Astrocyte of the spinal cord (primary cell): Measurements from ENCODE around the gene TMEM11.

Experiments used
- DNase-seq: peaks from one replicate; pipeline ENCODE4 v3.0.0; 2011; ENCODE audit warnings: low read depth, low spot score
- H3K4me3 ChIP-seq: 2 replicates; pipeline ENCODE4 v1.5.1; 2011; ENCODE audit warnings: low read depth, mild to moderate bottlenecking, low read length, moderate library complexity
- in situ Hi-C: cut with HindIII; loops from 2 replicates; pipeline ENCODE4 v1.10.0; 2017; ENCODE audit warnings: low sequenced_read_pairs
- TF ChIP-seq, protein P1 (sequence below): IDR thresholded peaks from 2 replicates; pipeline ENCODE4 v1.5.1; 2012; ENCODE audit warnings: low read depth, mild to moderate bottlenecking, low read length, inconsistent platforms

TMEM11 gene, protein sequence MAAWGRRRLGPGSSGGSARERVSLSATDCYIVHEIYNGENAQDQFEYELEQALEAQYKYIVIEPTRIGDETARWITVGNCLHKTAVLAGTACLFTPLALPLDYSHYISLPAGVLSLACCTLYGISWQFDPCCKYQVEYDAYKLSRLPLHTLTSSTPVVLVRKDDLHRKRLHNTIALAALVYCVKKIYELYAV

DNA sequence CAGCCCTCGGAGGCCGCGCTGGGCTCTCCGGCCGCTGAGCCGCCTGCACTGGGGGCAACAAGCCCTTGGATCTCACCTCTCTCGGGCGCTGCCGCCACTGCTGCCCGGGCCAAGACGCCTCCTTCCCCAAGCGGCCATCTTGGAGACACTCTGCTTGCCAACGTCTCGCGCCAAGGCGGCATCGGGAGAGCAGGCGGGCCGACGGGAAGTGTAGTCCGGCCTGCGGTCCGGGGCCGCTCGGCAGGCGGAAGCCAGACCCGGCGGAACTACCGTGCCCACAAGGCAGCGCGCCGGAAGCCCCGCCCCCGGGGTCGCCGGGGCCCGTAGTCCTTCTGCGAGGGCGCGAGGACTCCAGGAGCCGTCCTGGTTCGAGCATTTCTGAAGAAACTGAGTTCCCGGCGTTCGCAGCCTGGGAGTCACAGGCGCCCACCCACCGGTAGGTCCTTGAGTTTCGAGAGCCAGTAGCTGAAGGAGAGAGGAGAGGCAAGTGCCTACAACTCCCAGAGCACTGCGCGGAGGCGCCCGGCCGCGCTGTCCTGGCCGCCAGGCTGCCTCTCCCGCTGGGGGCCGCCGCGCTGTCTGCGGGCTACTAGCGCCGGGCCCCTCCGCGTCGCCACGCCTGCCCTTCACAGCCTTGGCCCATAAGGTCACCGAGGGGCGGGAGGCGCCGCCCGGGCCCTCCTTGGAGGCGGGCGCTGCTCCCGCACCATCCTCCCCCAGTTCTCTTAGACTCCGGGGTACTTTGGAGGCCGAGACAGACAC lies at the start of gene TMEM11:
TSS of gene TMEM11 (minus strand) at position 147 of the 762 bp plus-strand sequence. CDS start at position 138, 9 bp downstream.
- peak; percentile 96 for DNase-seq
- in situ Hi-C loops = no loop called here
- TF ChIP-seq, protein P1, sequence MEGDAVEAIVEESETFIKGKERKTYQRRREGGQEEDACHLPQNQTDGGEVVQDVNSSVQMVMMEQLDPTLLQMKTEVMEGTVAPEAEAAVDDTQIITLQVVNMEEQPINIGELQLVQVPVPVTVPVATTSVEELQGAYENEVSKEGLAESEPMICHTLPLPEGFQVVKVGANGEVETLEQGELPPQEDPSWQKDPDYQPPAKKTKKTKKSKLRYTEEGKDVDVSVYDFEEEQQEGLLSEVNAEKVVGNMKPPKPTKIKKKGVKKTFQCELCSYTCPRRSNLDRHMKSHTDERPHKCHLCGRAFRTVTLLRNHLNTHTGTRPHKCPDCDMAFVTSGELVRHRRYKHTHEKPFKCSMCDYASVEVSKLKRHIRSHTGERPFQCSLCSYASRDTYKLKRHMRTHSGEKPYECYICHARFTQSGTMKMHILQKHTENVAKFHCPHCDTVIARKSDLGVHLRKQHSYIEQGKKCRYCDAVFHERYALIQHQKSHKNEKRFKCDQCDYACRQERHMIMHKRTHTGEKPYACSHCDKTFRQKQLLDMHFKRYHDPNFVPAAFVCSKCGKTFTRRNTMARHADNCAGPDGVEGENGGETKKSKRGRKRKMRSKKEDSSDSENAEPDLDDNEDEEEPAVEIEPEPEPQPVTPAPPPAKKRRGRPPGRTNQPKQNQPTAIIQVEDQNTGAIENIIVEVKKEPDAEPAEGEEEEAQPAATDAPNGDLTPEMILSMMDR = peak; percentile 0
- peak within 1 kb of the TSS; percentile 99 for H3K4me3 ChIP-seq

DNA sequence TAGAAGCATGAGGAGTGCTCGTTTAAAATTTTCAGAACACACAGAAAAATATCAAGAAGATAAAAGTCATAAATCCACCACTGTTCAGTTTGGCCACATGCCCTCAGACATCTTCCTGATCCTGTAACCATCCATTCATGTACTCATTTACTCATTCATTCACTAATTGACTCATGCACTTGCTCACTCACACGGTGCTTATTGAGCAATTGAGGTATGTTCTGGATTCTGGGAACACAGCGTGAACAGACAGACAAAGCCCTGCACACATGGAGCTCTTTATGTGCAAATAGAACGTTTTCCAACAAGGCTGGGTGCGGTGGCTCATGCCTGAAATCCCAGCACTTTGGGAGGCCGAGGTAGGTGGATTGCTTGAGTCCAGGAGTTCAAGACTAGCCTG lies 49.4 kb upstream of the TMEM11 start:
- H3K4me3 ChIP-seq = no peak overlapping the region
- DNase-seq = no peak
- in situ Hi-C loops = no loop called here
- TF ChIP-seq, protein P1 = no peak

DNA sequence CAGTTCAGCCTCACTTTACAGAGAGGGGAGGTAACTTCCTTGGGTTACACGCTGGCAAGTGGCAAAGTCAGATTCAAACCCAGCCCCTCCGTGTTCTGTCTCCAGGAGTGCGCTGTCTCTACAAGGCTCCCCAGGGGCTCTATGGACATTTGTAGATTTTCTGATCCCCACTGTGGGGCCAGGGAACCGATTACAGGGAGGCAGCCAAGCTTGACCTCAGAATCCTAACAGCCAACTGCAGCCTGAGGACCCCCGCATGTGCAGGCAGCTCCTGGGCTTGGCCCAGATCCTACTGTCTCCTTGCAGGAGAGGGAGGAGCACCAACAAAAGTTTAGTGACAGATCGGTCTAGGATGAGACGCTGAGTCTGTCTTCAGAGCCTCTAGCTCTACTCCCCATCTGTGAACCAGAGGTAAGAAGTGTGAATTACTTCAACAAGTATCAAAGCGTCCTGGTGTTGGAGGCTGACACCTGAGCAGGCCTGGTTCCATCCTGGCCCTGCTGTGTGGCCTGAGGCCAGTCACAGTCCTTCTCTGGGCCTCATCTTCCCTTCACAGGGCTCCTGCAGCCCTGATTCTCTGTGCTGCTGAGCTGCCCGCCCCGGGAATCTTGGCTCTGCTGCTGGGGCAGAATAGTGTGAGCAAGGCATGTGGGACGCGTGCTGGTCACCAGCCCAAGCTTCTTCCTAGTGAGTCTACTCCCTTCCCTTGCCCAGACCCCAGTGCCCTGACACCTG lies 48.5 kb upstream of the TMEM11 start:
- no peak overlapping the region for H3K4me3 ChIP-seq
- TF ChIP-seq, protein P1 = no peak
- in situ Hi-C loops = no loop called here
- DNase-seq = no peak

DNA sequence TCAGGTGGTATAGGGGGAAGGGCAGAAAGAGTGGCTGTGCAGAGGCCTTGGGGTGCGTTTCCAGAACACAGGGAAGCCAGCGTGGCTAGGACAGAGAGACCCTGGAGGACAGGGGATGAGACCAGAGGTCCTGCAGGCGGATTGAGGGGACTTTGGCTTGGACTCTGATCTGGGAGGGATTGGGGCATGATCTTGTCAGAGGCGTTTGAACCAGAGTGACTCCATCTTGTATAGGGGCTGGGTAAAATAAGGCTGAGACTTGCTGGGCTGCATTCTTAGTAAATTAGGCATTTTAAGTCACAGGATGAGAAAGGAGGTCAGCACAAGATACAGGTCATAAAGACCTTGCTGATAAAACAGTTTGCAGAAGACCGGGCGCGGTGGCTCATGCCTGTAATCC lies 44.6 kb upstream of the TMEM11 start:
- in situ Hi-C loops = no loop called here
- TF ChIP-seq, protein P1 = no peak
- no peak overlapping the region for H3K4me3 ChIP-seq
- DNase-seq = no peak

DNA sequence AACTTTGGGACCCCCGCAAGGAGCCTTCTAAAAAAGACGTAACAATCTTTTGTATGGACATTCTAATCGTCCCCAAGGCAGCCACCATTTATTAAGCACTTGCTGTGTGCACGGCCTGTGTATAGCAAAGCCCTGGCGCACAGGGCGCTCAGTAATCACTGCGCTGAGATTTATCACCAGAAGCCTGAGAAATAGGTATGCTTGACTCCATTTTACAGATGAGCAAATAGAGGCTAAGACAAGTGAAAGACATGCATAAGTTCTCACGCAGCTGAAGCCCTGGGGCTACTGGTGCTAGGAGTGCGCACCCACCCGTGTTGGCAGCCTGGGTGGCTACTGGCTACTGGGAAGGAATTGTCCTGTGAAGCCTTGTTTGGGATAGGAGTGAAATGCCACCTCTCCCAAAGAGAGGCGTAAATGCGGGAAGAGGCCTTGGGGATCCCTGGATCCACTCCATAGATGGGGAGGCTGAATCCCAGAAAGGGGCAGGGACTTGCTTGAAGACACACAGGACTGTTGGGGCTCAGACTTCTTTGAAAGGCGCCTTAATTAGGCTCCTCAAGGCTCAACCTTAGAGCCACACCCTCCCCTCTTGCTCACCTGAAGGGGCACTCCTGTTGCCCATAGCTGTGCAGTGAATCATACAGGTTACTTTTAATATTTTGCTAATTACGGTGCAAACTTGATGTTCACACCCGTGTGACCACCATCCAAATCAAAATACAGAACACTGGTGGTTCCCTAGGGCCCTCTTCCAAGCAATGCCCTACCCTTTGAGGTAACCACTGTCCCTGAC lies 39.9 kb upstream of the TMEM11 start:
- in situ Hi-C loops = no loop called here
- TF ChIP-seq, protein P1 = no peak
- no peak for DNase-seq
- H3K4me3 ChIP-seq = peak overlapping the region; percentile 52
